Astrocyte of the cerebellum (primary cell): ENCODE measurements around the gene SKP2.

Experiments used
- DNase-seq: peaks from one replicate; pipeline ENCODE4 v3.0.0-alpha.2; 2011; ENCODE audit warnings: low read depth
- H3K4me3 ChIP-seq: 2 replicates; pipeline ENCODE4 v1.5.1; 2011; ENCODE audit warnings: mild to moderate bottlenecking, low read depth, low read length, moderate library complexity
- in situ Hi-C: cut with HindIII; loops from 2 replicates; pipeline ENCODE4 v1.10.0; 2017; ENCODE audit warnings: low sequenced_read_pairs
- TF ChIP-seq, protein P1 (sequence below): IDR thresholded peaks from 2 replicates; pipeline ENCODE4 v1.5.1; 2012; ENCODE audit warnings: low read length, low read depth, moderate library complexity, mild to moderate bottlenecking; ENCODE audit errors: missing control alignments

Gene SKP2

DNA sequence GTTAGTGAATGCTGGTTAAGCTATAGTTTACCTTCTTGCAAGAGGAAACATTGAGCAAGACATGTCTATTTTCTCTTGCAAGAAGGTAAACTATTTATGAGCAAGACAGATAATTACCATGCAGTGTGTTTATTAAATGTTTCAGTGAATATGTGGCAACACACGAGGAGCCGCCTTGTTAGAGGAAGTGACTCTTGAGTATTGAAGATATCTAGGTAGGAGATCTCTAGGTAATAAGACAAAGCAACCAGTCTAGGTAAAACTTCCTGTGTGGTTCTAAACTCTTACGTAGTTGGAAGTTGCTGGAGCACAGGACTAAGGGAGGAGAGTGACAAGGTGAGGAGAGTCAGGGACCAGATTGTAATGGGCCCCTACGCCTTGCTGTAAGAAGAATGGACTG, 16.8 kb downstream of the SKP2 start:
- in situ Hi-C loops, result no loop called here
- no peak overlapping the region for H3K4me3 ChIP-seq
- DNase-seq, result no peak
- TF ChIP-seq, protein P1, sequence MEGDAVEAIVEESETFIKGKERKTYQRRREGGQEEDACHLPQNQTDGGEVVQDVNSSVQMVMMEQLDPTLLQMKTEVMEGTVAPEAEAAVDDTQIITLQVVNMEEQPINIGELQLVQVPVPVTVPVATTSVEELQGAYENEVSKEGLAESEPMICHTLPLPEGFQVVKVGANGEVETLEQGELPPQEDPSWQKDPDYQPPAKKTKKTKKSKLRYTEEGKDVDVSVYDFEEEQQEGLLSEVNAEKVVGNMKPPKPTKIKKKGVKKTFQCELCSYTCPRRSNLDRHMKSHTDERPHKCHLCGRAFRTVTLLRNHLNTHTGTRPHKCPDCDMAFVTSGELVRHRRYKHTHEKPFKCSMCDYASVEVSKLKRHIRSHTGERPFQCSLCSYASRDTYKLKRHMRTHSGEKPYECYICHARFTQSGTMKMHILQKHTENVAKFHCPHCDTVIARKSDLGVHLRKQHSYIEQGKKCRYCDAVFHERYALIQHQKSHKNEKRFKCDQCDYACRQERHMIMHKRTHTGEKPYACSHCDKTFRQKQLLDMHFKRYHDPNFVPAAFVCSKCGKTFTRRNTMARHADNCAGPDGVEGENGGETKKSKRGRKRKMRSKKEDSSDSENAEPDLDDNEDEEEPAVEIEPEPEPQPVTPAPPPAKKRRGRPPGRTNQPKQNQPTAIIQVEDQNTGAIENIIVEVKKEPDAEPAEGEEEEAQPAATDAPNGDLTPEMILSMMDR, result no peak

DNA sequence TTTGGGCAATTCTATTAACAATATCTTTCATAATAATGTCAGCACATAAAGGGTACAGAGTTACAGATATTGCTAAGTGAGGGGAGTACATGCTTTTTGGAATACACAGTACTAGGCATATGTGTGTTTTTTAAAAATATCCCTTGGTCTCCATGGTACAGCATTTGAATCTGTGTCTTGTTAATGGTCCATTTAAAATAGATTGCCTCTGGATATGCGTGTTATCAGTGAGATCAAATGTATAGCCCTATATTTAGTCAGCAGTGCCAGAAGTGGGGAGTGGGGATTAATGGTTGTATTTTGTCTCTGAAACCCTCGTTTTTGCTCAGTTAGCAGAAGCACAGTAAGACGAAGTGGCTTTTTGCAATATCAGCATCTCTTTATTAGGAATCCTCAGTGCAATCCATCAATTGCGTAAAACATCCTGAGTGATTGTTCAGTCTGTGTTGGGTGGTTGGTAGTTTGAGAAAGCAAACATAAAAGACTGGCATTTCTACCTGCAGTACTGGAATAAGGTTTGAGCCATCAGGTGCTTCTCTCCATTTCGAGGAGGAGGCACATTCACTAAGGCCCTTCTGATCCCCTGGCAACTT, 19.0 kb downstream of the SKP2 start:
- no peak for DNase-seq
- TF ChIP-seq, protein P1, result no peak
- in situ Hi-C loops, result no loop called here
- H3K4me3 ChIP-seq, result no peak overlapping the region

DNA sequence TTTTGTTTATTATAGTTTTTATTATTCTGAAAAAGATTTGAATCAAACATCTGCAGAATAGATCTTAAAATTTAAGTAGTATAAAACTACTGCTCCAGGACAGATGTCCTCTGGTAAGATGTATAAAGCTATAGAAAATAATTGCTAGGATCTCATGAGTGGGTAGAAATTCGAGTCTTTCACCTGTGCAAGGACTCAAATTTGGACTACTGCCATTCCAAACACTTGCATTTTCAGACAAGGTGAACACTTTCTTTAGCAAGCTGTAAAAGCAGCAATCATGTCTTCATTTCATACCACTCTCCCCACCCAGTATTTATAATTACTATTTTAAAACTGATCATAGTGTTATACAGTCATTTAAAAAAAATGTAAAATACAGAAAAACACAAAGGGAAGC, 20.7 kb downstream of the SKP2 start:
- DNase-seq, result no peak
- in situ Hi-C loops, result no loop called here
- TF ChIP-seq, protein P1, result no peak
- H3K4me3 ChIP-seq, result no peak overlapping the region

DNA sequence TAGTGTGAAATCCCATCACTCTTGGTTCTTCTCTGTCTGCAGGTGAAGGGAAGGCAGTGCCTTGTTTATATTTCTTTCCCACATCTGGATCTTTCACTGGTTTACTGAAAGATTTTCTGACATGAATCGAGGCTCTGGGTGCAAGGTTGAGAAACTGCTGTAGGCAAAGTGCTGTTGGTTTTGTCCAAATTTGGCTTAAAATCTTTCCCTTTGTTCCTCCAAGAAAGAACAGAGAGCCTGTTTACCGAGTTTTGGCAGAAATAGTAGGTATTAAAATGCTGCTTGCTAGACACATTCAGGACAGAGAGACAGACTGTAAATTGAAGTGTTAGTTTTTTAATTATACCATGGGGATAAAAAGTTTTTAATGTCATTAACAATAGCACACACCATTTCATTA, 21.5 kb downstream of the SKP2 start:
- no peak overlapping the region for H3K4me3 ChIP-seq
- TF ChIP-seq, protein P1, result no peak
- in situ Hi-C loops, result no loop called here
- no peak for DNase-seq

DNA sequence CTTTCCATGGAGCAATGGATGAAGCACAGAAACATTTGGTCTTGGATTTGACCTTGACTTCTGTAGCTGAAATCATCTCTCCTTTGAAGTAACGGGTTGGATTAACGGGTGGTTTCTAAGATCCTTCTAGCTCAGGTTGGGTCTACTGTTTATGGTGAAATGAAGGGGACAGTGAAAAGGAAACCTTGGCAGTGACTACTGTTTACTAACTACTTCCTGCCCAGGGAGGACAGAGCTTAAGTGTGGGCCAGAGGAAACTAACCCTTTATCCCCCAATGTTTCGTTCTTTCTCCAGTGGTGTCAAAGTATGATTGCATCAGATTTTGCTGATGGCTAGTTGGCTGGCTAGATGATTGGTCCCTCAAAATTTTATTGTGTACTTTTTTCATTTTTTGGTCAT, 22.2 kb downstream of the SKP2 start:
- in situ Hi-C loops, result no loop called here
- no peak overlapping the region for H3K4me3 ChIP-seq
- TF ChIP-seq, protein P1, result no peak
- no peak for DNase-seq

DNA sequence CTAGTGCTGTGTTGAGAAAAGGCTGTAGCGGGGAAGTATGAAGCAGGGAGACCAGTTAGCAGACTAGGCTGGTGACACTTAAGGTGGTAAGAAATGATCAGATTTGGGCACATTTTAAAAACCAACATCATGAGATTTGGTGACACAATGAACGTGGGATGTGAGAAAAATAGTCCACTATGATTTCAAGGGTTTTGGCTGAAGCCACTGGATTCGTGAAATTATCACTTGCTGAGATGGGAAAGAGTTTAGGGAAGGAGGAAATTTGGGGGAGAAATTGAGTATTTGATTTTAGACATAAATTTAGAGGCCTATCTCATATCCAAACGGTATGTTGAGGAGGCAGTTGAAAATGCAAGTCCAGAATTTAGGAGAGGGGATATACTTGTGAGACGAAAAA, 23.1 kb downstream of the SKP2 start:
- in situ Hi-C loops, result no loop called here
- no peak overlapping the region for H3K4me3 ChIP-seq
- DNase-seq, result no peak
- TF ChIP-seq, protein P1, result no peak

DNA sequence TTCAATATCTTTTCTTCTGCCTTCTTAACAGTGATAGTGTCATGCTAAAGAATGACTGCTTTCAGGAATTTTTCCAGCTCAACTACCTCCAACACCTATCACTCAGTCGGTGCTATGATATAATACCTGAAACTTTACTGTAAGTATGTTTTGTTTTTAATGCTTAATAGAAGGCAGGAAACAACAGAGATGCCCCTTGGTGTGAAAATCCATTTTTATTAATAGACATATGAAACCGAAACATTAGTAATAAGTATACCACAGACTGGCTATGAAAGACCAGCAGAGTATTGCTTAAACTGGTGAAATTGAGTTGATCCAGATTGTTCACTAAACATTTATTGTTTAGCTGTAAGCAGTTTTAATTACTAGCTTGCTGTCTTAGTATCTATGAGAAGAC, 25.2 kb downstream of the SKP2 start:
- no peak for DNase-seq
- no peak overlapping the region for H3K4me3 ChIP-seq
- TF ChIP-seq, protein P1, result no peak
- in situ Hi-C loops, result no loop called here
